Measurements from ENCODE around the gene MRC2. TPM values are rescaled to one million over a fixed set of nuclear protein-coding genes. Genes with fewer than 3 reads are reported as not detected.

The MRC2 gene
- total RNA-seq, 2 donors from 2014 or later = 34.2 to 73.7 TPM

- Histone ChIP-seq H3K36me3 (no peaks in the 10 kb centered on the region), H3K9me3 (no peaks in the 10 kb centered on the region), H3K27me3 (replicated peaks; ENCODE audit: insufficient read depth) (no peaks in the 10 kb centered on the region), H3K4me3 (no peak overlapping the region), H3K4me1 (replicated peaks) (no peaks in the 10 kb centered on the region), H3K27ac (no peak overlapping the region)
- intact Hi-C loops (cut with DNase I) = no loop called here
- no peak for TF ChIP-seq POLR2AphosphoS5 (IDR thresholded peaks at IDR 0.05)
- TF ChIP-seq POLR2A (IDR thresholded peaks at IDR 0.05) = no peak
- TF ChIP-seq CTCF (IDR thresholded peaks at IDR 0.05) = no peak
- WGBS = 94% methylated on average over 4 of the region's 4 CpGs
- no peak for DNase-seq (ENCODE audit: low spot score)
Observed at GRCh38 chr17:62615503-62615902, 12.0 kb upstream of the MRC2 start.

- no peak overlapping the region for H3K27ac ChIP-seq
- no peaks in the 10 kb centered on the region for H3K36me3 ChIP-seq
- TF ChIP-seq POLR2AphosphoS5 (IDR thresholded peaks at IDR 0.05) (no peak), CTCF (IDR thresholded peaks at IDR 0.05) (no peak), POLR2A (IDR thresholded peaks at IDR 0.05) (no peak)
- 61% methylated on average over 8 of the region's 8 CpGs for WGBS
- H3K4me1 ChIP-seq (replicated peaks) = no peaks in the 10 kb centered on the region
- DNase-seq (ENCODE audit: low spot score) = no peak
- H3K9me3 ChIP-seq = no peaks in the 10 kb centered on the region
- no peak overlapping the region for H3K4me3 ChIP-seq
- intact Hi-C loops (cut with DNase I) = no loop called here
- H3K27me3 ChIP-seq (replicated peaks; ENCODE audit: insufficient read depth) = no peaks in the 10 kb centered on the region
Observed at GRCh38 chr17:62616993-62617893, 10.2 kb upstream of the MRC2 start.

- no peak for TF ChIP-seq POLR2A (IDR thresholded peaks at IDR 0.05)
- TF ChIP-seq CTCF (IDR thresholded peaks at IDR 0.05) = no peak
- TF ChIP-seq POLR2AphosphoS5 (IDR thresholded peaks at IDR 0.05) = no peak
- Histone ChIP-seq H3K9me3 (no peaks in the 10 kb centered on the region), H3K4me1 (replicated peaks) (no peaks in the 10 kb centered on the region), H3K4me3 (no peak overlapping the region), H3K27ac (no peak overlapping the region), H3K27me3 (replicated peaks; ENCODE audit: insufficient read depth) (no peaks in the 10 kb centered on the region), H3K36me3 (no peaks in the 10 kb centered on the region)
- 77% methylated on average over 6 of the region's 6 CpGs for WGBS
- DNase-seq (ENCODE audit: low spot score) = no peak
- intact Hi-C loops (cut with DNase I) = no loop called here
Observed at GRCh38 chr17:62617894-62618472, 9.5 kb upstream of the MRC2 start.

- WGBS = 74% methylated on average over 17 of the region's 17 CpGs
- H3K27me3 ChIP-seq (replicated peaks; ENCODE audit: insufficient read depth) = no peaks in the 10 kb centered on the region
Observed at GRCh38 chr17:62618647-62619416, 8.6 kb upstream of the MRC2 start.

More at GRCh38 chr17:62618647-62619416, 8.6 kb upstream of the MRC2 start:
- Histone ChIP-seq H3K9me3 (no peaks in the 10 kb centered on the region), H3K4me1 (replicated peaks) (no peaks in the 10 kb centered on the region), H3K4me3 (no peak overlapping the region), H3K27ac (no peak overlapping the region), H3K36me3 (no peaks in the 10 kb centered on the region)
- TF ChIP-seq CTCF (IDR thresholded peaks at IDR 0.05) (no peak), POLR2AphosphoS5 (IDR thresholded peaks at IDR 0.05) (no peak), POLR2A (IDR thresholded peaks at IDR 0.05) (no peak)
- DNase-seq (ENCODE audit: low spot score) = no peak
- intact Hi-C loops (cut with DNase I) = no loop called here

All from prostate gland (tissue), 2 donors.